LNCAP (cell line): ENCODE data around the gene SLC8A1.

ENCODE experiments used
- TF ChIP-seq, protein P1 (sequence below): fragments of 450-650 bp; IDR thresholded peaks from 2 replicates; pipeline ENCODE4 v1.5.1; 2017; ENCODE audit warnings: mild to moderate bottlenecking

SLC8A1 gene

DNA sequence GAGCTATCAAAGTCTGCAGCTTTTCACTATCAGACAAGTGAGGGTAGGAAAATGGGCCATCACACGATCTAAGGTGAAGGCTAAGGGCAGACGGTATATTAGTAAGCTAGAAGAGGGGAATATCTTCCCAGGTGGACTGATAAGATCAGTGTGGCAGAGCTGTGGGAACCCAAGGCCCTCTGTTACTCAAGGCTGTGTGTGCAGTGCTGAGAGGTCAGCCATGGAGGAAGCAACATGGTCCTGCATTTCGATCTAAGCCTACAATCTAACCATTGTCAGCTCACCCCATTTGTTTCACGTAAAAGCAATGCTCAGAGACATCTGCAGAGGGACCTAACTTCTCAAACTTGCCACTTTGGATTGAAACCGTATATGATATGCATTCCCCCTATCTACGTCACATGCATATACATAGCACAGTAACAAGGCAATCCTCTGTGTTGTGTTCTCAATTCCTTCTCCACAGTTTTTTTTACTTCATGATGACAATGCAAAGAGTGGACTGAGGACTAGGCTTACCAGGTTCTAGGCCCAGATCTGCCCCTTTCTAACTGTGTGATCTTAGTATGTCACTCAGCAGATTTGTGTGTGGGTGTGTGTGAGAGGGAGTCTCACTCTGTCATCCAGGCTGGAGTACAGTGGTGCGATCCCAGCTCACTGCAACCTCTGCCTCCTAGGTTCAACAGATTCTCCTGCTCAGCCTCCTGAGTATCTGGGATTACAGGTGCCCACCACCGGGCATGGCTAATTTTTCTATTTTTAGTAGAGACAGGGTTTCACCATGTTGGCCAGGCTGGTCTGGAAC is 45.2 kb downstream of the SLC8A1 start:
- TF ChIP-seq, protein P1, sequence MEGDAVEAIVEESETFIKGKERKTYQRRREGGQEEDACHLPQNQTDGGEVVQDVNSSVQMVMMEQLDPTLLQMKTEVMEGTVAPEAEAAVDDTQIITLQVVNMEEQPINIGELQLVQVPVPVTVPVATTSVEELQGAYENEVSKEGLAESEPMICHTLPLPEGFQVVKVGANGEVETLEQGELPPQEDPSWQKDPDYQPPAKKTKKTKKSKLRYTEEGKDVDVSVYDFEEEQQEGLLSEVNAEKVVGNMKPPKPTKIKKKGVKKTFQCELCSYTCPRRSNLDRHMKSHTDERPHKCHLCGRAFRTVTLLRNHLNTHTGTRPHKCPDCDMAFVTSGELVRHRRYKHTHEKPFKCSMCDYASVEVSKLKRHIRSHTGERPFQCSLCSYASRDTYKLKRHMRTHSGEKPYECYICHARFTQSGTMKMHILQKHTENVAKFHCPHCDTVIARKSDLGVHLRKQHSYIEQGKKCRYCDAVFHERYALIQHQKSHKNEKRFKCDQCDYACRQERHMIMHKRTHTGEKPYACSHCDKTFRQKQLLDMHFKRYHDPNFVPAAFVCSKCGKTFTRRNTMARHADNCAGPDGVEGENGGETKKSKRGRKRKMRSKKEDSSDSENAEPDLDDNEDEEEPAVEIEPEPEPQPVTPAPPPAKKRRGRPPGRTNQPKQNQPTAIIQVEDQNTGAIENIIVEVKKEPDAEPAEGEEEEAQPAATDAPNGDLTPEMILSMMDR, result no peak

DNA sequence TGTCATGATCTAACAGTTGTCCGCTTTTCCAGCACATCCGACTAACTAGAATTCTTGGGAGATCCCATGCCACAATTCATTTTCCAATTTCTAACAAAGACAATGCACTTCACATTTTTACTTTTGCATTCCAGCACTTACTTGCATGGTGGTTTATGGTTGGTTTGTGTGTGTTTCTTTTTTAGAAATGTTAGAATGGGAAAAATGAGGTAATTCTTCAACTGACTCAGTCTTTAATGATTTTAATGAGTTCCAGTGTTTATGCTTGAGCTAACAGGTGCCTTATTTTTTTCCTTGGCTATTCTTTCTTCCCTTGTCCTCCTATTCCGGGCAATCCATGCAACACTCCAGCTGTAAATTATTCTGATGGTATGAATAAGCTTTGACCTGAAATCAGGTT is 46.4 kb downstream of the SLC8A1 start:
- TF ChIP-seq, protein P1, result no peak

- TF ChIP-seq, protein P1, result no peak
Measured at GRCh38 chr2:40404517-40404916, 47.4 kb downstream of the SLC8A1 start.

GRCh38 chr2:40403233-40403836 is 48.6 kb downstream of the SLC8A1 start:
- TF ChIP-seq, protein P1, result no peak

GRCh38 chr2:40401896-40402295 is 50.0 kb downstream of the SLC8A1 start:
- TF ChIP-seq, protein P1, result no peak

DNA sequence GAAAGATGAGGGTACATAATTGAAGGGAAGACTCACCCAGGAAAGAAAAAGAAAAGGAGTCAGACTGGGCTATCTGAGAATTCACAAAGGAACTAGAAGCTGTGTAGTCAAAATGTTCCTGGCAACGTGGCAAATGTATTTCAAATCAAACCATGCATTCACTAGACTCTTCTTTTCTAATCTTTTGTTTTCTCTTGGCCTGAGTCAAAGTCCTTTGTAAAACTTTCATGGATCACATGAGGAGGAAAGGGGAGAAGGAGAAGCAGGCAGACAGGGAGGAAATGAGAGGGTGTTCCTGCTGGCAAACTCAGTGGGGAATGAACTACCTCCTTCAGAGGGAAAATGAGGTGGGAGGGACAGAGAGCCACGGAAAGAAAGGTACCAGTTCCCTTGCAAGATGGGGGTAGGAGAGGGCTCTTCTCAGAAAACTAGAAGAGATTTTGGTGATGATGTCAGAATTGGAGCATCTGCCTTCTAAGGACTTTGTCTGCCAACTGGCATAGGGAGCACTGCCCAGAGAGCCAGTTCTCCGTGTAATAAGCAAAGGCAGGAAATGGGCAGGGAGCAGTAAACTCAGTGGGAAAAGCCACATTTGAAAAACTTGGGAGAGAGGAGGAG is 51.4 kb downstream of the SLC8A1 start:
- TF ChIP-seq, protein P1, result no peak

DNA sequence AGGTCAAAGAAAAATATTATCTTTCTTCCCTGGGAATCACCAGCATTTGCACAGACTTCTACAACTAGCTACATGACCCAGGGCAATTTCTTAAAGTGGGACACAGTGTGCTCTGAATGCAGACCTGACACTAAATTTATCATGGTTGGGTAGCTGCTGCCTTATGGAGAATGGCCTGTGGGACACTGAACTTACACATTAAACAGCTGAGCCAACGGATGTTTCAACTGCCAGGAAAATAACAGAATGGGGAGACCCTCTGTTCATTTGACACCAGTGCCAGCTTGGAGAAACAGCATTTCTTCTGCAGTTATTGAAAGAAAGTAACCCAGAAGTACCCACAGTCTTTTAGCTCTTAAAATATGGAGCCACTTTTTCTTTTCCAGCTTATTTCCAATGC is 54.1 kb downstream of the SLC8A1 start:
- TF ChIP-seq, protein P1, result no peak
